Lung (tissue), 13 donors: ENCODE data around the gene PRR20E. TPM values are rescaled to one million over a fixed set of nuclear protein-coding genes. Genes with fewer than 3 reads are reported as not detected.
"Not testable (repeated sequence)": the region's sequence is repeated elsewhere in the genome, so short reads cannot be mapped to it uniquely, and the experiment has no call there.

Experiments
- ATAC-seq: fragments of 200-7000 bp; cut with Tn5 transposase; one replicate; pipeline ENCODE4 v1.9.1; 2020; ENCODE audit warnings: moderate number of reproducible peaks; ENCODE audit not compliant: insufficient read depth, low FRiP score
- DNase-seq, 3 donors: peaks; one replicate each; pipeline ENCODE4 v3.0.0-alpha.2; 2013 to 2017
- H3K27ac ChIP-seq, 2 donors: one replicate each; pipeline ENCODE4 v1.5.1; 2013; ENCODE audit warnings: mild to moderate bottlenecking in 2 of 2, moderate library complexity in 2 of 2, control low read depth in 1 of 2, inconsistent platforms in 1 of 2, low read depth in 1 of 2, low read length in 1 of 2
- H3K27me3 ChIP-seq, 3 donors: one replicate each; pipeline ENCODE4 v1.5.1; 2013; ENCODE audit warnings: low read length in 2 of 3; ENCODE audit not compliant: control insufficient read depth in 3 of 3, insufficient read depth in 3 of 3
- H3K36me3 ChIP-seq, 4 donors: one replicate each; pipeline ENCODE4 v1.5.1; 2013; ENCODE audit warnings: low read length in 4 of 4, mild to moderate bottlenecking in 1 of 4, moderate library complexity in 1 of 4; ENCODE audit not compliant: control insufficient read depth in 4 of 4, insufficient read depth in 4 of 4
- H3K4me1 ChIP-seq, 5 donors: one replicate each; pipeline ENCODE4 v1.5.1; 2013; ENCODE audit warnings: low read length in 5 of 5, mild to moderate bottlenecking in 2 of 5, moderate library complexity in 1 of 5; ENCODE audit not compliant: control insufficient read depth in 5 of 5, insufficient read depth in 5 of 5
- H3K4me3 ChIP-seq: one replicate; pipeline ENCODE4 v1.5.1; 2013; ENCODE audit warnings: mild to moderate bottlenecking, control low read depth, moderate library complexity
- H3K9ac ChIP-seq, 2 donors: one replicate each; pipeline ENCODE4 v1.5.1; 2013; ENCODE audit warnings: low read length in 2 of 2, control low read depth in 1 of 2; ENCODE audit not compliant: insufficient read depth in 1 of 2
- H3K9me3 ChIP-seq, 4 donors: one replicate each; pipeline ENCODE4 v1.5.1; 2013; ENCODE audit warnings: low read length in 3 of 4, mild to moderate bottlenecking in 1 of 4, moderate library complexity in 1 of 4; ENCODE audit not compliant: control insufficient read depth in 4 of 4, insufficient read depth in 3 of 4
- WGBS, 2 donors: extraction: QIAGEN DNeasy Blood & Tissue Kit; methylation state at CpG; one replicate each; pipeline ENCODE4 v1.1.7; 2013; 5-methylcytosine and 5-hydroxymethylcytosine counted together
- polyA plus RNA-seq, 2 donors: library from polyadenylated mRNA; stranded (reverse); fragments of 200-250 nt; gene quantifications; one replicate each; pipeline ENCODE4 v1.2.1, GENCODE V29; 2013
- small RNA-seq: library from RNA; depleted of rRNA; stranded (forward); fragments of <200 nt; gene quantifications from one replicate; pipeline ENCODE3, GENCODE V24; 2014; ENCODE audit warnings: low replicate concordance
- total RNA-seq, 2 donors: library from RNA; depleted of rRNA in 1 of 2; stranded (reverse); fragments of >200 nt in 1 of 2; gene quantifications; one replicate each; pipeline ENCODE4 v1.2.1, GENCODE V29; 2014 to 2021
- TF ChIP-seq, protein P1 (sequence below): IDR thresholded peaks from 2 replicates; pipeline ENCODE4 v1.5.1; 2012; ENCODE audit warnings: mild to moderate bottlenecking; ENCODE audit errors: control extremely low read depth, extremely low read depth
- donor health status: control.
- donor health status: control.
- donor health status: Bipolar disorder and iron deficiency.
- donor health status: healthy.
- donor health status: DM: yes; HTN: yes; CAD: no.

The PRR20E gene
- total and polyA plus RNA-seq, 4 donors = not detected

GRCh38 chr13:57160332-57160731, 6.7 kb upstream of the PRR20E start, which contains the start of gene PRR20D:
TSS of gene PRR20D (plus strand) at chr13:57160632. CDS start at chr13:57161019, 387 bp downstream.
- WGBS, 2 donors = no CpG with 5 or more reads among the region's 22 CpGs

GRCh38 chr13:57191667-57192066, 24.7 kb downstream of the PRR20E start:
- no peak overlapping the region for H3K4me3 ChIP-seq
- TF ChIP-seq, protein P1, sequence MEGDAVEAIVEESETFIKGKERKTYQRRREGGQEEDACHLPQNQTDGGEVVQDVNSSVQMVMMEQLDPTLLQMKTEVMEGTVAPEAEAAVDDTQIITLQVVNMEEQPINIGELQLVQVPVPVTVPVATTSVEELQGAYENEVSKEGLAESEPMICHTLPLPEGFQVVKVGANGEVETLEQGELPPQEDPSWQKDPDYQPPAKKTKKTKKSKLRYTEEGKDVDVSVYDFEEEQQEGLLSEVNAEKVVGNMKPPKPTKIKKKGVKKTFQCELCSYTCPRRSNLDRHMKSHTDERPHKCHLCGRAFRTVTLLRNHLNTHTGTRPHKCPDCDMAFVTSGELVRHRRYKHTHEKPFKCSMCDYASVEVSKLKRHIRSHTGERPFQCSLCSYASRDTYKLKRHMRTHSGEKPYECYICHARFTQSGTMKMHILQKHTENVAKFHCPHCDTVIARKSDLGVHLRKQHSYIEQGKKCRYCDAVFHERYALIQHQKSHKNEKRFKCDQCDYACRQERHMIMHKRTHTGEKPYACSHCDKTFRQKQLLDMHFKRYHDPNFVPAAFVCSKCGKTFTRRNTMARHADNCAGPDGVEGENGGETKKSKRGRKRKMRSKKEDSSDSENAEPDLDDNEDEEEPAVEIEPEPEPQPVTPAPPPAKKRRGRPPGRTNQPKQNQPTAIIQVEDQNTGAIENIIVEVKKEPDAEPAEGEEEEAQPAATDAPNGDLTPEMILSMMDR = no peak
- ATAC-seq (no peak), DNase-seq (no peak)
- 71 to 90% methylated on average over 1 of the region's 1 CpG for WGBS, 2 donors
- H3K27me3 ChIP-seq = no peaks in the 10 kb centered on the region
- no peaks in the 10 kb centered on the region for H3K36me3 ChIP-seq
- H3K9me3 ChIP-seq = no peaks in the 10 kb centered on the region
- H3K27ac ChIP-seq = no peak overlapping the region
- no peaks in the 10 kb centered on the region for H3K4me1 ChIP-seq
- H3K9ac ChIP-seq = no peak overlapping the region

More at GRCh38 chr13:57160332-57160731, 6.7 kb upstream of the PRR20E start, which contains the start of gene PRR20D:
- H3K36me3 ChIP-seq, H3K4me1 ChIP-seq, H3K9me3 ChIP-seq, H3K27ac ChIP-seq, ATAC-seq, H3K9ac ChIP-seq, H3K27me3 ChIP-seq, H3K4me3 ChIP-seq, DNase-seq: not testable (repeated sequence)

- Histone ChIP-seq H3K4me3 (no peak overlapping the region), H3K27me3 (no peaks in the 10 kb centered on the region), H3K9ac (no peak overlapping the region), H3K27ac (no peak overlapping the region), H3K9me3 (no peaks in the 10 kb centered on the region), H3K4me1 (no peaks in the 10 kb centered on the region), H3K36me3 (no peaks in the 10 kb centered on the region)
- TF ChIP-seq, protein P1 = no peak
- DNase-seq = no peak
- no peak for ATAC-seq
- WGBS, 2 donors = 88 to 93% methylated on average over 1 of the region's 1 CpG
These were observed 46.0 kb downstream of the PRR20E start for GRCh38 chr13:57212989-57213388.

Small RNA genes within 50 kb of the gene (small RNA-seq; reads per million reads assigned to genes)
- not detected for gene PRR20FP

Other genes with a start within 250 kb of the PRR20E start
- not detected for gene PRR20A, start 26.3 kb upstream of the PRR20E start, total RNA-seq
- not detected for gene PRR20A, start 26.3 kb upstream of the PRR20E start, polyA plus RNA-seq
- not detected for gene PRR20B, start 19.7 kb upstream of the PRR20E start, total RNA-seq
- gene PRR20B, start 19.7 kb upstream of the PRR20E start, polyA plus RNA-seq = not detected
- not detected for gene PRR20C, start 13.1 kb upstream of the PRR20E start, total RNA-seq
- gene PRR20C, start 13.1 kb upstream of the PRR20E start, polyA plus RNA-seq = not detected
- not detected for gene PRR20D, start 6.6 kb upstream of the PRR20E start, total RNA-seq
- not detected for gene PRR20D, start 6.6 kb upstream of the PRR20E start, polyA plus RNA-seq